ENCODE data around the gene ENPP1.

The ENPP1 gene

GRCh38 chr6:131807644-131808459 is at the start of gene ENPP1:
TSS of gene ENPP1 (plus strand) at chr6:131808020. CDS start at chr6:131808036, 16 bp downstream.
- DNase-seq = peak; percentile 35

GRCh38 chr6:131758920-131759319 is 48.9 kb upstream of the ENPP1 start:
- no peak for DNase-seq

GRCh38 chr6:131761060-131761761 is 46.6 kb upstream of the ENPP1 start:
- DNase-seq = no peak

GRCh38 chr6:131761762-131762067 is 46.1 kb upstream of the ENPP1 start:
- DNase-seq = no peak

GRCh38 chr6:131762984-131763383 is 44.8 kb upstream of the ENPP1 start:
- no peak for DNase-seq

- no peak for DNase-seq
These were observed 44.1 kb upstream of the ENPP1 start for GRCh38 chr6:131763749-131764148.

- DNase-seq = no peak
These were observed 43.5 kb upstream of the ENPP1 start for GRCh38 chr6:131764350-131764749.

- DNase-seq = no peak
These were observed 42.6 kb upstream of the ENPP1 start for GRCh38 chr6:131765081-131765803.

GRCh38 chr6:131765804-131766135 is 42.0 kb upstream of the ENPP1 start:
- DNase-seq = no peak

- DNase-seq = no peak
These were observed 41.2 kb upstream of the ENPP1 start for GRCh38 chr6:131766631-131767030.

GRCh38 chr6:131768964-131769363 is 38.9 kb upstream of the ENPP1 start:
- no peak for DNase-seq

GRCh38 chr6:131769385-131770141 is 38.3 kb upstream of the ENPP1 start:
- DNase-seq = no peak

- DNase-seq = no peak
These were observed 37.0 kb upstream of the ENPP1 start for GRCh38 chr6:131770776-131771175.

- DNase-seq = no peak
These were observed 34.4 kb upstream of the ENPP1 start for GRCh38 chr6:131773284-131773950.

- no peak for DNase-seq
These were observed 31.9 kb upstream of the ENPP1 start for GRCh38 chr6:131775886-131776285.

- no peak for DNase-seq
These were observed 30.8 kb upstream of the ENPP1 start for GRCh38 chr6:131776985-131777384.

- no peak for DNase-seq
These were observed 29.7 kb upstream of the ENPP1 start for GRCh38 chr6:131778169-131778568.

- no peak for DNase-seq
These were observed 28.5 kb upstream of the ENPP1 start for GRCh38 chr6:131779304-131779703.

- DNase-seq = no peak
These were observed 27.2 kb upstream of the ENPP1 start for GRCh38 chr6:131780600-131780999.

- DNase-seq = no peak
These were observed 26.1 kb upstream of the ENPP1 start for GRCh38 chr6:131781687-131782086.

GRCh38 chr6:131782764-131783163 is 25.1 kb upstream of the ENPP1 start:
- no peak for DNase-seq

- DNase-seq = no peak
These were observed 23.3 kb upstream of the ENPP1 start for GRCh38 chr6:131784561-131784960.

GRCh38 chr6:131787079-131787478 is 20.7 kb upstream of the ENPP1 start:
- DNase-seq = no peak
